WERI-Rb-1 (cell line): ENCODE measurements around the gene DDX59.

Experiments used
- DNase-seq: peaks from one replicate; pipeline ENCODE4 v3.0.0-alpha.2; 2020
- H3K27ac ChIP-seq: fragments of 250-450 bp; sonication (Bioruptor Pico); 2 replicates; pipeline ENCODE4 v1.5.1; 2020; ENCODE audit warnings: mild to moderate bottlenecking, moderate library complexity
- H3K27me3 ChIP-seq: fragments of 250-450 bp; sonication (Bioruptor Pico); 2 replicates; pipeline ENCODE4 v1.5.1; 2021; ENCODE audit warnings: mild to moderate bottlenecking, low read depth, moderate library complexity; ENCODE audit not compliant: insufficient read depth, severe bottlenecking
- H3K36me3 ChIP-seq: fragments of 250-450 bp; sonication (Bioruptor Pico); 2 replicates; pipeline ENCODE4 v1.5.1; 2020; ENCODE audit warnings: mild to moderate bottlenecking, moderate library complexity
- H3K4me3 ChIP-seq: 2 replicates; pipeline ENCODE4 v1.5.1; 2011; ENCODE audit warnings: low read depth, mild to moderate bottlenecking, control low read depth, low read length
- H3K9me3 ChIP-seq: fragments of 250-450 bp; sonication (Bioruptor Pico); 2 replicates; pipeline ENCODE4 v1.5.1; 2021; ENCODE audit warnings: mild to moderate bottlenecking, moderate library complexity; ENCODE audit not compliant: severe bottlenecking
- TF ChIP-seq, protein P1 (sequence below): IDR thresholded peaks from 2 replicates; pipeline ENCODE4 v1.5.1; 2011; ENCODE audit warnings: low read depth, mild to moderate bottlenecking, control low read depth, inconsistent platforms, low read length

DDX59 gene

GRCh38 chr1:200675588-200675852, 5.8 kb upstream of the DDX59 start:
- Histone ChIP-seq H3K27me3 (no peaks in the 10 kb centered on the region), H3K9me3 (no peaks in the 10 kb centered on the region), H3K27ac (no peak overlapping the region), H3K36me3 (no peaks in the 10 kb centered on the region), H3K4me3 (no peak overlapping the region)
- DNase-seq, result no peak
- TF ChIP-seq, protein P1, sequence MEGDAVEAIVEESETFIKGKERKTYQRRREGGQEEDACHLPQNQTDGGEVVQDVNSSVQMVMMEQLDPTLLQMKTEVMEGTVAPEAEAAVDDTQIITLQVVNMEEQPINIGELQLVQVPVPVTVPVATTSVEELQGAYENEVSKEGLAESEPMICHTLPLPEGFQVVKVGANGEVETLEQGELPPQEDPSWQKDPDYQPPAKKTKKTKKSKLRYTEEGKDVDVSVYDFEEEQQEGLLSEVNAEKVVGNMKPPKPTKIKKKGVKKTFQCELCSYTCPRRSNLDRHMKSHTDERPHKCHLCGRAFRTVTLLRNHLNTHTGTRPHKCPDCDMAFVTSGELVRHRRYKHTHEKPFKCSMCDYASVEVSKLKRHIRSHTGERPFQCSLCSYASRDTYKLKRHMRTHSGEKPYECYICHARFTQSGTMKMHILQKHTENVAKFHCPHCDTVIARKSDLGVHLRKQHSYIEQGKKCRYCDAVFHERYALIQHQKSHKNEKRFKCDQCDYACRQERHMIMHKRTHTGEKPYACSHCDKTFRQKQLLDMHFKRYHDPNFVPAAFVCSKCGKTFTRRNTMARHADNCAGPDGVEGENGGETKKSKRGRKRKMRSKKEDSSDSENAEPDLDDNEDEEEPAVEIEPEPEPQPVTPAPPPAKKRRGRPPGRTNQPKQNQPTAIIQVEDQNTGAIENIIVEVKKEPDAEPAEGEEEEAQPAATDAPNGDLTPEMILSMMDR, result no peak

DNA sequence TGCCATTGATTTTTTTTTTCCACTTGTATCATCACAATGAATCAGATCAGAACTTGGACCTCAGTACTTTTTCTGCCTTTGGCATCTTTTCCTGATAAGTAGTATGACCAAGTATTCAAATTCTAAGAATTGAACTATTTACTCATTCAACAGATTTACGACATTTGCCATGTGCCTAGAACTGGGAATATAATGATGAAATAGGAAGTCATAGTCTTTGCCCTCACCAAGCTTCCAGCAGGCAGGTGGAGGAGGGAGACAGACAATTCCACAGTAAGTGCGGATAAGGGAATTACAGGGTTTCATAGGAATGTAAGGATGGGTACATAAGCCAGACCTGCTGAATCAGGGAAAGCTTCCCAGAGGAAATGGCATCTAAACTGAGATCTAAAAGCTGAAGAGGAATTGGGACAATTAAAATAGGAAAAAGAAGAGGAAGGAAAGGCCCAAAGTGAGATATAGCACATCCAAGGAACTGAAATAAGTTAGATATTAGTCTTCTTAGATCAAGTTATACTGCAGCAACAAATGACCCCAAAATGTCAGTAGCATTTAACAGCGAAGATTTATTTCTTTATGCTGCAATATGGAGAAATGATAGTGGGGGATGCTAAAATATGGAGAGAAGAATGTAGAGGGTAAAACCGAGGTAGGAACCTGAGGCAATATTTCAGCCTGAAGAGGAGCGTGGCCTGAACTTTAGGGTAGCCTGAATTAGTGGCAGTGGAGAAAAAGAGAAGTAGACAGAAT, 5.3 kb upstream of the DDX59 start:
- no peak for DNase-seq
- Histone ChIP-seq H3K4me3 (no peak overlapping the region), H3K9me3 (no peaks in the 10 kb centered on the region), H3K27me3 (no peaks in the 10 kb centered on the region), H3K36me3 (no peaks in the 10 kb centered on the region), H3K27ac (no peak overlapping the region)
- TF ChIP-seq, protein P1, result no peak

DNA sequence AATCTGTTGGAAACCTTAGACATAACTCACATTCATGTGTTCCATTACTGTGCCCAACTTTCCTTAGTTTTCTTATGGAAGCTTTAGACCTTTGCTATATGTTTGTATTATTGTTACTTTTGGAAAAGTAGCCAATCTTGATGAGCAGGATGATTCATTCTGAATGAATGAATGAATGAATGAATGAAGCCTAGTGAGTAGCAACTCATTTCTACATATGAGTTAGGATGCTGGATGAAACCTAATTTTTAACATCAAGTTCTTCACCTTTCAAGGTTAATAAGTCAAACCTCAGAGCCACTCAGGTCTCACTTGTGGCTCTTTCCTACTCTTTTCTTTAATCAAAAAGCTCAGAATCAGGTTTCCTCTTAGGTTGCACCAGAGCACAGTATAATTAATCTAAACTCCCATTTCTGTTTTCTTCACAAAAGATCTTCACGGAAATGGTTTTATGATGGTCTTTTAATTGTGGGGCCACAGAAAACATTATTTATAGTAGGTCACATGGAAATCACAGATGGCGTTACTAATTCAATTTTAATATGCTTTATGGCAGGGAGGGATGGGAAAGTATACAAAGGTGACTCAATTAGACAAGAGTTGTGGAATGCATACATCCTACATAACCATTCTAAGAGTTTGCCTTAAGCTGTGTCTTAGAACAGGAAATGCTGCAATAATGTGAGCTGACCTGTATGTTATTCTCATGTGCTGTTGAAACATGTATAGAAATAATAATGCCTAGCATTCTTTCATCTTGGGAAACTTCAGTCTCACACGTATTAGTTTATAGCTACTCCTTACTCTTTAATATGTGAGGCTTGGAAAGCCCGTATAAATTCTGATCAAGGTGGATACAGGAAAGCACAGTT, 4.5 kb upstream of the DDX59 start:
- H3K27me3 ChIP-seq, result no peaks in the 10 kb centered on the region
- H3K36me3 ChIP-seq, result peaks cover 3% of the 10 kb centered on the region; the same call in 1 of the 2 replicates
- H3K4me3 ChIP-seq, result no peak overlapping the region
- H3K27ac ChIP-seq, result no peak overlapping the region
- DNase-seq, result no peak
- TF ChIP-seq, protein P1, result no peak
- no peaks in the 10 kb centered on the region for H3K9me3 ChIP-seq

GRCh38 chr1:200671235-200671786, 1.6 kb upstream of the DDX59 start:
- peak overlapping the region; percentile 99 for H3K27ac ChIP-seq
- H3K9me3 ChIP-seq, result no peaks in the 10 kb centered on the region
- peaks cover 11% of the 10 kb centered on the region for H3K36me3 ChIP-seq
- H3K4me3 ChIP-seq, result no peak overlapping the region
- TF ChIP-seq, protein P1, result no peak
- DNase-seq, result no peak
- no peaks in the 10 kb centered on the region for H3K27me3 ChIP-seq

DNA sequence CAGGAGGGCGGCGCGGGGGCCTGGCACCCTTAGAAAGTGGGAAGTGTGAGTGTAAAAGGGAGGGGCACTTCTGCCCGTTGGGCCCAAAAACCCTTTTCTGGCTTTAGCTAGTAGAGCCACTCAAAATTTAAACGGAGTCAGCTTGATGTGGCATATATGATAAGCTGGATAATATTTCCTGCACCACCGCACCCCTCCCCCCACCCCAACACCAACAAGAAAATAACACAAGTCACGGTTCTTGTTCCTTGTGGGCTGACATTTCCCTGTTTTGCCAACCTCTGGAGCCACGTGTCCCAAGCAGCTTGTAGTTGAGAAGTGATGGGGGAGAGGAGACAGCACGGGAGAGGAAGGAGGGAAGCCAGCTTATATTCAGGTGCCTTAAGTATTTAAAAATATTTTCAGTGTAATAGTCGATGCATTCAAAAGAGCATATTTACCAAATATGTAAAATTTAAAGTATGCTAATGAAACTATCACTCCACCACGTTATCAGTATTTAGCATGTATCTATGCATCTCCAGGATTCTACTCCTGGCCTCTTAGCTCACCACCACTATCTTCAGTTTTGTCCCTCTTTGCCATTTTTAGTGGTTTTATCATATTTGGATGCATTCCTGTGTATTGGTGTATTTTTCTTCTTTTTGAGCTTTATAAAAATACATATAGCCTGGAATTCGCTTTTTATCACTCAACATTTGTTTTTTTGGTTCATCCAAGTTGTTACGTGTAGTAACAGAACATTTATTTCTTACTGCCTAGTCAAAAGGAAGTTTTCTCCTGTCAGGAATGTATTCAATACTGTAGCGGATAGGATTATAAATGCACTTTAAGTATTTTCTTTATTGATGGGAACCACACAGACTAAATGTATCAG, 773 bp upstream of the DDX59 start:
- Histone ChIP-seq H3K36me3 (peaks cover 19% of the 10 kb centered on the region), H3K9me3 (no peaks in the 10 kb centered on the region), H3K27ac (peak overlapping the region; percentile 99), H3K4me3 (peak overlapping the region; percentile 98), H3K27me3 (no peaks in the 10 kb centered on the region)
- TF ChIP-seq, protein P1, result no peak
- DNase-seq, result peak; percentile 70
